Left cardiac atrium (tissue), 4 donors: Measurements from ENCODE around the gene FOSL1. TPM values are rescaled to one million over a fixed set of nuclear protein-coding genes. Genes with fewer than 3 reads are reported as not detected.
"Not testable (repeated sequence)": the region's sequence is repeated elsewhere in the genome, so short reads cannot be mapped to it uniquely, and the experiment has no call there.

ENCODE experiments used
- ATAC-seq, 2 donors: fragments of 200-7000 bp; cut with Tn5 transposase; one replicate each; pipeline ENCODE4 v1.9.1; 2020; ENCODE audit warnings: mild to moderate bottlenecking in 2 of 2, moderate library complexity in 2 of 2
- DNase-seq: peaks from one replicate; pipeline ENCODE4 v3.0.0-alpha.2; 2020
- intact Hi-C, 2 donors: fragments of 100-400 bp; cut with DNase I; formaldehyde crosslinking; loops; one replicate each; pipeline versions ENCODE4 v1.14.1 to v1.15.1; 2022 to 2023
- total RNA-seq, 2 donors: library from RNA; stranded (reverse); fragmentation: NEBNext Ultra II Directional; extraction: Animal tissue kit (Norgen Biotek cat#: 25700); gene quantifications; one replicate each; pipeline ENCODE4 v1.2.1, GENCODE V29; 2021
- donor health status: DM: no; HTN: yes; CAD: no.
- donor health status: DM: no; HTN: yes; CAD: no; lungs with severe emphysema.
- donor health status: DM: yes; HTN: yes; CAD: no.
- donor health status: Dilated cardiomyopathy.

Gene FOSL1
- total RNA-seq, 2 donors from 2014 or later: 1.3 to 11.1 TPM

- no peak for DNase-seq
- no peak for ATAC-seq
- intact Hi-C loops: no loop called here
These were observed 50.8 kb downstream of the FOSL1 start for GRCh38 chr11:65849366-65849765.

GRCh38 chr11:65848693-65849092 is 51.5 kb downstream of the FOSL1 start:
- intact Hi-C loops, DNase-seq, ATAC-seq: not testable (repeated sequence)

- intact Hi-C loops: no loop called here
These were observed 52.4 kb downstream of the FOSL1 start for GRCh38 chr11:65847746-65848145.

GRCh38 chr11:65844231-65844872 is 55.8 kb downstream of the FOSL1 start:
- intact Hi-C loops: no loop called here
- ATAC-seq (no peak), DNase-seq (no peak)

More at GRCh38 chr11:65847746-65848145, 52.4 kb downstream of the FOSL1 start:
- no peak for DNase-seq
- ATAC-seq: no peak

GRCh38 chr11:65843811-65844210 is 56.4 kb downstream of the FOSL1 start:
- intact Hi-C loops: no loop called here
- ATAC-seq: no peak
- DNase-seq: no peak

GRCh38 chr11:65842144-65842543 is 58.0 kb downstream of the FOSL1 start:
- no peak for ATAC-seq
- no peak for DNase-seq
- intact Hi-C loops: no loop called here

Other genes with a start within 250 kb of the FOSL1 start
- gene RELA, start 237.5 kb downstream of the FOSL1 start, total RNA-seq: 10 to 100 TPM; 36.1 to 56.2 TPM
- 10 to 100 TPM; 46.6 to 47.3 TPM for gene KAT5, start 188.1 kb downstream of the FOSL1 start, total RNA-seq
- 10 to 100 TPM; 61.1 to 64.7 TPM for gene RNASEH2C, start 179.6 kb downstream of the FOSL1 start, total RNA-seq
- 10 to 100 TPM in 1 of 2 donors, 1 to 10 TPM in 1; 9.2 to 15.0 TPM for gene AP5B1, start 119.4 kb downstream of the FOSL1 start, total RNA-seq
- gene OVOL1, start 113.3 kb downstream of the FOSL1 start, total RNA-seq: not detected
- not detected for gene SNX32, start 66.4 kb downstream of the FOSL1 start, total RNA-seq
- gene CFL1, start 42.2 kb downstream of the FOSL1 start, total RNA-seq: 100 to 1,000 TPM; 439 to 554 TPM
- 10 to 100 TPM; 36.1 to 37.6 TPM for gene MUS81, start 40.0 kb downstream of the FOSL1 start, total RNA-seq
- 100 to 1,000 TPM in 1 of 2 donors, 10 to 100 TPM in 1; 98.0 to 103 TPM for gene EFEMP2, start 27.6 kb downstream of the FOSL1 start, total RNA-seq
- gene CTSW, start 20.6 kb downstream of the FOSL1 start, total RNA-seq: 1 to 10 TPM in 1 of 2 donors, under 1 TPM in 1; 0.99 to 2.7 TPM
- 10 to 100 TPM; 37.8 to 44.3 TPM for gene FIBP, start 11.9 kb downstream of the FOSL1 start, total RNA-seq
- 10 to 100 TPM; 45.8 to 63.5 TPM for gene CCDC85B, start 9.7 kb downstream of the FOSL1 start, total RNA-seq
- gene C11orf68, start 18.7 kb upstream of the FOSL1 start, total RNA-seq: 10 to 100 TPM; 29.9 to 31.8 TPM
- 10 to 100 TPM; 80.6 to 86.8 TPM for gene DRAP1, start 19.0 kb upstream of the FOSL1 start, total RNA-seq
- not detected for gene TSGA10IP, start 45.1 kb upstream of the FOSL1 start, total RNA-seq
- gene SART1, start 61.3 kb upstream of the FOSL1 start, total RNA-seq: 10 to 100 TPM; 31.2 to 31.6 TPM
- gene EIF1AD, start 101.8 kb upstream of the FOSL1 start, total RNA-seq: 10 to 100 TPM; 20.7 to 25.1 TPM
- 100 to 1,000 TPM; 186 to 209 TPM for gene BANF1, start 102.1 kb upstream of the FOSL1 start, total RNA-seq
- 1 to 10 TPM in 1 of 2 donors, under 1 TPM in 1; 0.91 to 2.6 TPM for gene CST6, start 111.6 kb upstream of the FOSL1 start, total RNA-seq
- gene CATSPER1, start 126.1 kb upstream of the FOSL1 start, total RNA-seq: under 1 TPM in 1 of 2 donors, not detected in 1; 0.26 TPM
- 1 to 10 TPM; 7.8 to 9.8 TPM for gene GAL3ST3, start 148.8 kb upstream of the FOSL1 start, total RNA-seq
- 100 to 1,000 TPM in 1 of 2 donors, 10 to 100 TPM in 1; 78.7 to 101 TPM for gene SF3B2, start 152.0 kb upstream of the FOSL1 start, total RNA-seq
- 10 to 100 TPM; 51.6 to 74.4 TPM for gene PACS1, start 169.9 kb upstream of the FOSL1 start, total RNA-seq